GM23338 (cell line): ENCODE data around the gene NCOR2. TPM values are rescaled to one million over a fixed set of nuclear protein-coding genes. Genes with fewer than 3 reads are reported as not detected.

Experiments
- ATAC-seq: fragments of 200-7000 bp; cut with Tn5 transposase; 3 replicates; pipeline ENCODE4 v1.9.1; 2020
- DNase-seq: peaks from one replicate; pipeline ENCODE4 v3.0.0-alpha.2; 2015; ENCODE audit warnings: low spot score
- H2AFZ ChIP-seq: fragments of 200-600 bp; sonication (generic); 2 replicates; pipeline ENCODE4 v1.8.0; 2016; ENCODE audit warnings: antibody characterized with exemption, mild to moderate bottlenecking, moderate library complexity
- H3F3A ChIP-seq: fragments of 200-600 bp; sonication (generic); replicated peaks from 2 replicates; pipeline ENCODE4 v1.8.0; 2017; ENCODE audit warnings: antibody characterized with exemption, mixed run types, low read depth
- H3K27ac ChIP-seq: fragments of 200-600 bp; sonication (generic); 2 replicates; pipeline ENCODE4 v1.6.1; 2016; ENCODE audit warnings: low read depth
- H3K27me3 ChIP-seq: fragments of 200-600 bp; sonication (generic); 2 replicates; pipeline ENCODE4 v1.8.0; 2016; ENCODE audit warnings: mild to moderate bottlenecking, mixed run types, moderate library complexity; ENCODE audit not compliant: insufficient read depth
- H3K36me3 ChIP-seq: fragments of 200-600 bp; sonication (generic); 2 replicates; pipeline ENCODE4 v1.8.0; 2016; ENCODE audit warnings: mild to moderate bottlenecking; ENCODE audit not compliant: insufficient read depth
- H3K4me1 ChIP-seq: fragments of 200-600 bp; sonication (generic); 2 replicates; pipeline ENCODE4 v1.8.0; 2016; ENCODE audit warnings: mild to moderate bottlenecking, moderate library complexity; ENCODE audit not compliant: insufficient read depth
- H3K4me2 ChIP-seq: fragments of 200-600 bp; sonication (generic); 2 replicates; pipeline ENCODE4 v1.7.1; 2017; ENCODE audit warnings: mixed run types
- H3K4me3 ChIP-seq: fragments of 200-600 bp; sonication (generic); 2 replicates; pipeline ENCODE4 v1.6.1; 2016; ENCODE audit warnings: mixed run types
- H3K79me2 ChIP-seq: fragments of 200-600 bp; sonication (generic); replicated peaks from 2 replicates; pipeline ENCODE4 v1.8.0; 2017; ENCODE audit warnings: mild to moderate bottlenecking; ENCODE audit not compliant: insufficient read depth
- H3K9me2 ChIP-seq: fragments of 200-600 bp; sonication (generic); 2 replicates; pipeline ENCODE4 v1.8.0; 2017; ENCODE audit not compliant: insufficient read depth
- H4K20me1 ChIP-seq: fragments of 200-600 bp; sonication (generic); replicated peaks from 2 replicates; pipeline ENCODE4 v1.8.0; 2017; ENCODE audit warnings: mild to moderate bottlenecking; ENCODE audit not compliant: insufficient read depth
- H3K27ac Mint-ChIP-seq: 2 replicates; pipeline ENCODE4 v1.8.0; 2020; ENCODE audit warnings: inconsistent platforms, mild to moderate bottlenecking, moderate library complexity, mixed read lengths
- H3K27me3 Mint-ChIP-seq: 3 replicates; pipeline ENCODE4 v1.8.0; 2022; ENCODE audit warnings: low read depth, mild to moderate bottlenecking, moderate library complexity, mixed read lengths, inconsistent platforms; ENCODE audit not compliant: insufficient read depth, poor library complexity
- H3K36me3 Mint-ChIP-seq: 3 replicates; pipeline ENCODE4 v1.8.0; 2021; ENCODE audit warnings: low read depth, mild to moderate bottlenecking, inconsistent platforms, moderate library complexity, mixed read lengths
- H3K4me1 Mint-ChIP-seq: 3 replicates; pipeline ENCODE4 v1.8.0; 2020; ENCODE audit warnings: mild to moderate bottlenecking, inconsistent platforms, mixed read lengths
- H3K4me3 Mint-ChIP-seq: 3 replicates; pipeline ENCODE4 v1.8.0; 2021; ENCODE audit warnings: moderate library complexity, mild to moderate bottlenecking, inconsistent platforms, mixed read lengths
- H3K9me3 Mint-ChIP-seq: 3 replicates; pipeline ENCODE4 v1.8.0; 2020; ENCODE audit warnings: moderate library complexity, mild to moderate bottlenecking, inconsistent platforms, mixed read lengths
- CREB1 ChIP-seq: fragments of 250-450 bp; sonication (Bioruptor Pico); IDR thresholded peaks from 2 replicates; pipeline ENCODE4 v1.5.0; 2020; ENCODE audit warnings: low read depth, mild to moderate bottlenecking, moderate library complexity
- CTCF ChIP-seq, 2 experiments: fragments of 200-600 bp in 1 of 2; sonication (generic) in 1 of 2; conservative IDR thresholded peaks; 2 replicates each; pipeline versions ENCODE4 v1.5.1 to v1.6.1; 2016 to 2017; ENCODE audit warnings: antibody characterized with exemption in 2 of 2, low read depth in 2 of 2, mild to moderate bottlenecking in 2 of 2, moderate library complexity in 1 of 2
- ETS1 ChIP-seq: IDR thresholded peaks from 2 replicates; pipeline ENCODE4 v1.6.1; 2016; ENCODE audit warnings: antibody characterized with exemption
- EZH2 ChIP-seq: fragments of 200-600 bp; sonication (generic); IDR thresholded peaks from one replicate; pipeline ENCODE4 v1.8.0; 2017; ENCODE audit warnings: antibody characterized with exemption, mild to moderate bottlenecking, low read depth; ENCODE audit not compliant: unreplicated experiment
- EZH2phosphoT487 ChIP-seq: fragments of 200-600 bp; sonication (generic); IDR thresholded peaks from one replicate; pipeline ENCODE4 v1.8.1; 2018; ENCODE audit warnings: antibody characterized with exemption; ENCODE audit not compliant: unreplicated experiment
- JUNB ChIP-seq: IDR thresholded peaks from one replicate; pipeline ENCODE4 v1.6.1; 2016; ENCODE audit warnings: antibody characterized with exemption; ENCODE audit not compliant: unreplicated experiment
- NANOG ChIP-seq: IDR thresholded peaks from 2 replicates; pipeline ENCODE4 v1.6.1; 2016; ENCODE audit warnings: antibody characterized with exemption, borderline replicate concordance
- POLR2AphosphoS5 ChIP-seq: IDR thresholded peaks from 2 replicates; pipeline ENCODE4 v1.6.1; 2016; ENCODE audit warnings: antibody characterized with exemption, low read depth
- REST ChIP-seq: IDR thresholded peaks from one replicate; pipeline ENCODE4 v1.6.1; 2018; ENCODE audit warnings: antibody characterized with exemption; ENCODE audit not compliant: unreplicated experiment
- STAT1 ChIP-seq: IDR thresholded peaks from one replicate; pipeline ENCODE4 v1.6.1; 2016; ENCODE audit warnings: antibody characterized with exemption; ENCODE audit not compliant: unreplicated experiment
- ZNF114 ChIP-seq: fragments of 250-450 bp; sonication (Bioruptor Pico); IDR thresholded peaks from 2 replicates; pipeline ENCODE4 v1.5.0; 2020; ENCODE audit warnings: mild to moderate bottlenecking, moderate library complexity
- ZNF331 ChIP-seq: fragments of 250-450 bp; sonication (Bioruptor Pico); IDR thresholded peaks from 2 replicates; pipeline ENCODE4 v1.5.0; 2020; ENCODE audit warnings: low read depth, mild to moderate bottlenecking, moderate library complexity
- ZNF462 ChIP-seq: fragments of 250-450 bp; sonication (Bioruptor Pico); IDR thresholded peaks from 2 replicates; pipeline ENCODE4 v1.5.0; 2020; ENCODE audit warnings: mild to moderate bottlenecking, moderate library complexity
- polyA plus RNA-seq: library from polyadenylated mRNA; unstranded; fragments of >200 nt; fragmentation: Nextera tagmentation; extraction: Ambion mirVana; gene quantifications from 2 replicates; pipeline ENCODE4 v1.2.1, GENCODE V29; 2016
- total RNA-seq: library from RNA; depleted of rRNA; stranded (reverse); fragments of >200 nt; shearing (Covaris generic); gene quantifications from 2 replicates; pipeline ENCODE4 v1.2.3, GENCODE V29; 2014

The NCOR2 gene
- total and polyA plus RNA-seq, 2 experiments from 2014 or later, result 69.6 to 190 TPM

GRCh38 chr12:124603100-124603541 lies 35.7 kb upstream of the NCOR2 start (continued):
- TF ChIP-seq EZH2 (no peak), JUNB (no peak), EZH2phosphoT487 (no peak), CREB1 (CRISPR knock-in tag) (no peak), CTCF (conservative IDR thresholded peaks at IDR 0.05; ENCODE audit: low read depth in 2 of 2) (no peak), STAT1 (no peak), NANOG (no peak), ZNF114 (CRISPR knock-in tag) (no peak), ETS1 (no peak), POLR2AphosphoS5 (no peak), REST (no peak), ZNF331 (CRISPR knock-in tag) (no peak)

GRCh38 chr12:124601706-124602105 lies 34.3 kb upstream of the NCOR2 start:
- Mint-ChIP-seq H3K9me3 (peaks cover 3% of the 10 kb centered on the region; the same call in 2 of the 3 replicates), H3K4me3 (no peak overlapping the region), H3K36me3 (no peaks in the 10 kb centered on the region), H3K4me1 (peaks cover 12% of the 10 kb centered on the region), H3K27me3 (peaks cover 8% of the 10 kb centered on the region), H3K27ac (no peak overlapping the region)
- H3K79me2 ChIP-seq, result no peaks in the 10 kb centered on the region
- DNase-seq (no peak), ATAC-seq (no peak)
- H4K20me1 ChIP-seq, result no peaks in the 10 kb centered on the region
- H3K4me3 ChIP-seq, result no peak overlapping the region
- H3K4me1 ChIP-seq, result no peaks in the 10 kb centered on the region
- no peaks in the 10 kb centered on the region for H3F3A ChIP-seq
- H2AFZ ChIP-seq, result no peak overlapping the region
- 0 out of 2 replicates have a peak, but pooled peaks cover 2% of the 10 kb centered on the region for H3K9me2 ChIP-seq
- no peaks in the 10 kb centered on the region for H3K27me3 ChIP-seq
- H3K27ac ChIP-seq, result no peak overlapping the region
- H3K36me3 ChIP-seq, result no peaks in the 10 kb centered on the region
- no peak overlapping the region for H3K4me2 ChIP-seq
- TF ChIP-seq ZNF114 (CRISPR knock-in tag) (no peak), ZNF462 (CRISPR knock-in tag) (no peak), STAT1 (no peak)
